Neural crest cell (in vitro differentiated cells): ENCODE results near the gene SLC2A9. TPM values are rescaled to one million over a fixed set of nuclear protein-coding genes. Genes with fewer than 3 reads are reported as not detected.

ENCODE experiments used
- DNase-seq: peaks from one replicate; pipeline ENCODE4 v3.0.0; 2021; ENCODE audit warnings: low read depth, mixed read lengths, low spot score
- H3K27ac Mint-ChIP-seq: one replicate; pipeline ENCODE4 v1.8.0; 2021; ENCODE audit warnings: mild to moderate bottlenecking, mixed read lengths; ENCODE audit not compliant: unreplicated experiment
- H3K27me3 Mint-ChIP-seq: 2 replicates; pipeline ENCODE4 v1.8.0; 2021; ENCODE audit warnings: low read depth, mild to moderate bottlenecking, mixed read lengths
- H3K36me3 Mint-ChIP-seq: 2 replicates; pipeline ENCODE4 v1.8.0; 2021; ENCODE audit warnings: low read depth, mild to moderate bottlenecking, mixed read lengths
- H3K4me1 Mint-ChIP-seq: 2 replicates; pipeline ENCODE4 v1.8.0; 2021; ENCODE audit warnings: mixed read lengths
- H3K4me3 Mint-ChIP-seq: one replicate; pipeline ENCODE4 v1.8.0; 2021; ENCODE audit warnings: mild to moderate bottlenecking, mixed read lengths
- H3K9me3 Mint-ChIP-seq: 2 replicates; pipeline ENCODE4 v1.8.0; 2021; ENCODE audit warnings: mixed read lengths
- total RNA-seq: library from RNA; stranded (reverse); gene quantifications from 2 replicates; pipeline ENCODE4 v1.2.1, GENCODE V29; 2021
- TF ChIP-seq, protein P1 (sequence below): fragments of 200-600 bp; sonication (generic); conservative IDR thresholded peaks from 2 replicates; pipeline ENCODE4 v1.5.0; 2021; ENCODE audit warnings: antibody characterized with exemption, mild to moderate bottlenecking

SLC2A9 gene
- total RNA-seq, 1 donor from 2014 or later = 0.26 TPM

GRCh38 chr4:9891056-9891455 lies 130.2 kb downstream of the SLC2A9 start:
- TF ChIP-seq, protein P1, sequence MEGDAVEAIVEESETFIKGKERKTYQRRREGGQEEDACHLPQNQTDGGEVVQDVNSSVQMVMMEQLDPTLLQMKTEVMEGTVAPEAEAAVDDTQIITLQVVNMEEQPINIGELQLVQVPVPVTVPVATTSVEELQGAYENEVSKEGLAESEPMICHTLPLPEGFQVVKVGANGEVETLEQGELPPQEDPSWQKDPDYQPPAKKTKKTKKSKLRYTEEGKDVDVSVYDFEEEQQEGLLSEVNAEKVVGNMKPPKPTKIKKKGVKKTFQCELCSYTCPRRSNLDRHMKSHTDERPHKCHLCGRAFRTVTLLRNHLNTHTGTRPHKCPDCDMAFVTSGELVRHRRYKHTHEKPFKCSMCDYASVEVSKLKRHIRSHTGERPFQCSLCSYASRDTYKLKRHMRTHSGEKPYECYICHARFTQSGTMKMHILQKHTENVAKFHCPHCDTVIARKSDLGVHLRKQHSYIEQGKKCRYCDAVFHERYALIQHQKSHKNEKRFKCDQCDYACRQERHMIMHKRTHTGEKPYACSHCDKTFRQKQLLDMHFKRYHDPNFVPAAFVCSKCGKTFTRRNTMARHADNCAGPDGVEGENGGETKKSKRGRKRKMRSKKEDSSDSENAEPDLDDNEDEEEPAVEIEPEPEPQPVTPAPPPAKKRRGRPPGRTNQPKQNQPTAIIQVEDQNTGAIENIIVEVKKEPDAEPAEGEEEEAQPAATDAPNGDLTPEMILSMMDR = no peak
- H3K4me1 Mint-ChIP-seq = no peaks in the 10 kb centered on the region
- H3K9me3 Mint-ChIP-seq = no peaks in the 10 kb centered on the region
- no peak for DNase-seq
- H3K4me3 Mint-ChIP-seq = no peak overlapping the region
- no peaks in the 10 kb centered on the region for H3K36me3 Mint-ChIP-seq
- H3K27me3 Mint-ChIP-seq = peaks cover 6% of the 10 kb centered on the region
- no peak overlapping the region for H3K27ac Mint-ChIP-seq

- Mint-ChIP-seq H3K9me3 (no peaks in the 10 kb centered on the region), H3K27me3 (peaks cover 3% of the 10 kb centered on the region), H3K4me1 (no peaks in the 10 kb centered on the region), H3K27ac (no peak overlapping the region), H3K4me3 (no peak overlapping the region), H3K36me3 (no peaks in the 10 kb centered on the region)
- TF ChIP-seq, protein P1 = no peak
- DNase-seq = no peak
These were observed 132.0 kb downstream of the SLC2A9 start for GRCh38 chr4:9889306-9889705.

DNA sequence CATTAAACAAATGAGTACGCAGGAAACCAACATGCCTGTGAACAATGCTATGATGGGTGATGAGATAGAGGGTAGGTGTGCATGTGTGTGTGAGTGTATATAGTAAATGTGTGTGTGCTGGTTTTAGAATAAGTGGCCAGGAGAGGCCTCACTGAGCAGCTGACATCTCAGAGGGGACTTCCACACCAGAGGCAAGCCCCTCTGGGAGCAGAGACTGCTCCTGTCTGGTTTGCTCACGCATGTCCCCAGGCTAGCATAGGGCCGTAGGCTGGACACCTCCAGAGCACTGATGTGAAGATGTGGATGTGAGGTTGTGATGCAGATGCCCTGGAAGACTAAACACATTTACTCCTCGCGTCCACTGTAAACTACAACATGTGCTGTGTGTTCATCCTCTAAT lies 135.3 kb downstream of the SLC2A9 start:
- no peak overlapping the region for H3K27ac Mint-ChIP-seq
- no peak overlapping the region for H3K4me3 Mint-ChIP-seq
- TF ChIP-seq, protein P1 = no peak
- H3K27me3 Mint-ChIP-seq = no peaks in the 10 kb centered on the region
- no peaks in the 10 kb centered on the region for H3K36me3 Mint-ChIP-seq
- H3K4me1 Mint-ChIP-seq = no peaks in the 10 kb centered on the region
- no peak for DNase-seq
- H3K9me3 Mint-ChIP-seq = no peaks in the 10 kb centered on the region

GRCh38 chr4:9880406-9881197 lies 140.7 kb downstream of the SLC2A9 start:
- no peak for DNase-seq
- no peaks in the 10 kb centered on the region for H3K9me3 Mint-ChIP-seq
- H3K27me3 Mint-ChIP-seq = peaks cover 8% of the 10 kb centered on the region
- no peaks in the 10 kb centered on the region for H3K36me3 Mint-ChIP-seq
- no peaks in the 10 kb centered on the region for H3K4me1 Mint-ChIP-seq
- TF ChIP-seq, protein P1 = no peak
- peak overlapping the region; percentile 19 for H3K27ac Mint-ChIP-seq
- no peak overlapping the region for H3K4me3 Mint-ChIP-seq

DNA sequence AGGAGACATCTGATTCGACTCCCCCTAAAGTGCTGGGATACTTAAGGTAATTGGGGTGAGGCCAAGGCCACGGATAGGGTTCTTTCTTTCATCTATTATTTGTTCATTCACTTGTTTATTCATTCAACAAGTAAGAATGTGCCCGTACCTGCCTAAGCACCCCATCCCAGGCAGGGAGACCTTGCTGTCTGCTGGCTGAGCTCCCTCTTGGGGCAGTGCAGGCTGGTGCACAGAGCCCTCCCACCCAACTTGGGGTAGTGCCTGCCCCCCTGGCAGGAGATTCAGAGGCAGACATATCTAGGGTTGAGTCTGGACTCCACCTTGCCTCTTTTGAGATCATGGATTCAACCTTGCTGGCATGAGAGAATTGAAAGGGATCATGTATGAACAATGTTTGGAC lies 144.2 kb downstream of the SLC2A9 start:
- TF ChIP-seq, protein P1 = no peak
- Mint-ChIP-seq H3K9me3 (no peaks in the 10 kb centered on the region), H3K36me3 (no peaks in the 10 kb centered on the region), H3K4me1 (no peaks in the 10 kb centered on the region), H3K27me3 (peaks cover 8% of the 10 kb centered on the region), H3K27ac (no peak overlapping the region), H3K4me3 (no peak overlapping the region)
- no peak for DNase-seq
